Measurements from ENCODE around the gene SUCLA2.
"Not testable (repeated sequence)": the region's sequence is repeated elsewhere in the genome, so short reads cannot be mapped to it uniquely, and the experiment has no call there.

SUCLA2 gene

DNA sequence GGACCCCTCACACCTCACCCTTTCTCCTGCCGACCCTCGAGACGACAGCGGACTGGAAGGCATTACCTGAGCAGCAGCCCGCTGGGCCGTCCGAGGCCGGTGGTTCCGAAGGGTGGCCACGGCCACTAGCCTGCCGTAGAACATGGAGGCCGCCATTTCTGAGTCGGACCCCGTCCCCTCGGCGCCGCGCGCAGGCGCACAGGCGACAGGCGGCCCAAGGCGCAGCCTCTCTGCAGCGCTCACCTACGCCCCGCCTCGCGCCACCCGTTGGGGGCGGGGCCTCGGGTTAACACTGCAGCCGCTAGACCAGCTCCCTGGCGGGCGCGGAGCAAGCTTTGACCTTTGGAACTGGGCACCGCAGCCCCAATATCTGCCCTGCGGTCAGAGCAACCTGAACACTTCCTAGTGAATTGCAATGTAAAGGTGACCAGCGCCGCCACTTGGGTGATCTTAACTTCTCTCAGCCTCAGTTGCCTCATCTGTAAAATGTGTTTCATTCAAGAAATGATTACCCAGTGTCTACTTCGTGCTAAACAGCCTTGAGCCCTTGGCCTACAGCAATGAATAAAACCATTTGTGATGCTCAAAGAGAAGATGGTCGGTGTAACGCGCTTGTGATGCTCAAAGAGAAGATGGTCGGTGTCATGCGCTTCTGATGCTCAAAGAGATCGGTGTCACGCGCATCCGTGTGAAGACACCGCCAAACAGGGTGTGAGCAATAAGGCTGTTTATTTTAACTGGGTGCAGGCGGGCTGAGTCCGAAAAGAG, at the start of gene SUCLA2:
Gene SUCLA2 (minus strand): TSS at position 160 of the 768 bp plus-strand sequence. CDS start 4 bp downstream, at position 156.
- DNase-seq = peak; percentile 91

DNA sequence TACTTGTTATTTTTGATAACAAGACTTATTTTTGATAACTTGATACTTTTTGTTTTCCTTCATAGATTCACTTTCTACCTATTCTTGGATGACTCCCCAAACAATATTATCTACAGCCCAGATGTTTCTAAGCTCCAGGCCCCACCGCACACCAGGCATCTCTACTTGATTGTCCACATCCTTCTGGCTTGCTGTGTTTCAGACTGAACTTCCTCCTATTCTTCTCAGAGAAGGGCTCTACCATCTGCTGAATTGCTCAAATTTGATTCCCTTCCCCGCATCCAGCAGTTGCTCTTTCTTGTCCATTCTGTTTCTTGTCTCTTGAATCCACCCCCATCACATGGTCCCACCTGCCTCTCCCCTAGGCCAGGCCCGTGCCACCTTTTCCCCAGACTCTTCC, 49.5 kb upstream of the SUCLA2 start:
- no peak for DNase-seq

DNA sequence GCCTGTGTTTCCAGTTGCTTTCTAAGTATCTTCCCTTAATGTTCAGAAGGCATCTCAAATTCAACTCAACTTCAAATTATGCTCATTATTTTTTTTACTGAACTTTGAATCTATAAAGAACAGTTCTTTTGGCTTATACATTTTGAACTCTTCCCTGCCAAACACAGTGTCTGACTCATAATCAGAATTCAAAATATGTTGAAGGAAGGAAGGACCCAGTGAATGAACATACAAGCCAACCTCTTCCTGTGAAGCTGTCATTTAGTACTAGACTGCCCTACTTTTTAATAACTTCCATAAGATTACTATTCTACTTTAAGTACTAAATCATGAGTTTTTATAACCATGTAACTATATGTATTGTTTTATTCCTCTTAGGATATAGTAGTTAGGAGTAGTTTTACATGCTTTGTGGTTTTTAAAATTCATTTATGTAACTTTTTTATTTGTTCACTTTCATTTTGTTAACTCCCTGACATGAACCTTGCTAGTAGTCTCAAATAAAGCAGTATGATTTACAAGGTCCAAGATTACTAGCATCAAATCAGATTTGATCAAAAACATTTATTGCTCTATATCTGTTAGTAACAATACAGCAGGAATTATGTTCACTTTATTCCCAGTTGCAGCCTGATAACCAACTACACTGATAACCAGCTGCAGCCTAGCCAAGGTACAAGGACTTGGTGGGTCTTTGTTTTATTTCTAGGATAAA, 42.9 kb upstream of the SUCLA2 start:
- DNase-seq = no peak

DNA sequence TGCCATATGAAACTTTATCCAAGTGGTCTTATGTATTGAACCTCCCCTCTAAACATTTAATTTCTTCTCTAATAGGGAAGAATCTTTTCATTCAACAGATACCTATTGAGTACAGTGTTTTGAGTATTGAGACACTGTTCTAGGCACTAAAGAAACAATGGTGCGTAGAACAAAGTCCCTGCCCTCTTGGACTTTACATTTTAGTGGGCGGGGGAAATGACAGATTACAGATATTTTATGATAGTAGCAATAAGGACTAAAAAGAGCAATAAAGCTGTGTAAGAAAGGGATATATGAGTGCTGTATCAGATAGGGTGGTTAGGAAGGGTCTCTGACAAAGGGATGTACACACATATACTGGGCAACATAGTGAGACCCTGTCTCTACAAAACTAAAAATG, 41.8 kb upstream of the SUCLA2 start:
- no peak for DNase-seq

DNA sequence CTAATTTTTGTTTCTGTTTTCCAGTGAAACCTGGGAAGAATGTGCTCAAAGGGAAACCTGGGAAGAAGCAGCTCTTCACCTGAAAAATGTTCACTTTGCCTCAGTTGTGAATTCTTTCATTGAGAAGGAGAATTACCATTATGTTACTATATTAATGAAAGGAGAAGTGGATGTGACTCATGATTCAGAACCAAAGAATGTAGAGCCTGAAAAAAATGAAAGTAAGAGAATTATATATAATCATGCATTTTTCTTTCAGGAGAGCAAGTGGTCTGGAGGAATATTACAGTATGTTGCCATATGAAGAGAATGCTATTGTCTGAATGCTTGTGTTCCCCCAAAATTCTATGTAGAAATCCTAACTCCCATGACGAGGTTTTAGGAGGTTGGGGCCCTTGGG, 39.8 kb upstream of the SUCLA2 start:
- no peak for DNase-seq

DNA sequence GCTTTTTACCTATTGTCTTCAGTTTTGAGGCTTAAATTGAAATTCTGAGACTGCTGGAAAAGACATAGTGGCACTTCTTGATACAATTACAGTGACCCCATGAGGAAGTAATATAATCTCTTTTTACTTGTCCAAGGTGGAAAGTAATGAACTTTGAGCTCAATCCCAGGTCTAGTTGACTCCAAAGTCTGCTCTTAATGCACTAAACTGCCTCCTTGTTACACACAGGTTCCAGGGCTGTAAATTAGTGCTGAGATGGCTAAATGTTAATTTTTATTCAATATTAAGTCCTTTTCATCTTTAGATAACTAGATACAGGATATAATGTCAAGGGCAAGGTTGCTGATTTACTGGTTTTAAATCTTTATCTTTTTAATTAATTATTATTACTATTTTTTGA, 39.0 kb upstream of the SUCLA2 start:
- DNase-seq = no peak

DNA sequence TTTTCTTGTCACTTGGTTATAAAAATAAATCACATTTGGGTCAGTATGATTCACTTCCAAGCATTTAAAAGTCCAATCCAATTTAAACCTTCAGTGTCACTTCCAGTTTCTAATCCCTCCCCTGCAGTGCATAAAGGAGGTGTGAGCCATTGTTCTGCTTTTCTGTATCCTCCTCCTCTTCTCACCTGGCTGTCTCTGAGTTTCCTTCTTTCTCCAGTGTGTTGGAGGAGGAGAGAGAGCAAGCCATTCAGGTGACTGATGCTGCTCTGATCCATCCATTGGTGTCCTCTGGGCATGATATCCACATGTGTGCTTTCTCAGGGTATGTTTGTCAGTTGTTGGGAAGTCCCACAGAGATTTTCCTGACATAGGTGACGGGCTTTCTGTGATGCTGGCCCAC, 37.7 kb upstream of the SUCLA2 start:
- DNase-seq = no peak

DNA sequence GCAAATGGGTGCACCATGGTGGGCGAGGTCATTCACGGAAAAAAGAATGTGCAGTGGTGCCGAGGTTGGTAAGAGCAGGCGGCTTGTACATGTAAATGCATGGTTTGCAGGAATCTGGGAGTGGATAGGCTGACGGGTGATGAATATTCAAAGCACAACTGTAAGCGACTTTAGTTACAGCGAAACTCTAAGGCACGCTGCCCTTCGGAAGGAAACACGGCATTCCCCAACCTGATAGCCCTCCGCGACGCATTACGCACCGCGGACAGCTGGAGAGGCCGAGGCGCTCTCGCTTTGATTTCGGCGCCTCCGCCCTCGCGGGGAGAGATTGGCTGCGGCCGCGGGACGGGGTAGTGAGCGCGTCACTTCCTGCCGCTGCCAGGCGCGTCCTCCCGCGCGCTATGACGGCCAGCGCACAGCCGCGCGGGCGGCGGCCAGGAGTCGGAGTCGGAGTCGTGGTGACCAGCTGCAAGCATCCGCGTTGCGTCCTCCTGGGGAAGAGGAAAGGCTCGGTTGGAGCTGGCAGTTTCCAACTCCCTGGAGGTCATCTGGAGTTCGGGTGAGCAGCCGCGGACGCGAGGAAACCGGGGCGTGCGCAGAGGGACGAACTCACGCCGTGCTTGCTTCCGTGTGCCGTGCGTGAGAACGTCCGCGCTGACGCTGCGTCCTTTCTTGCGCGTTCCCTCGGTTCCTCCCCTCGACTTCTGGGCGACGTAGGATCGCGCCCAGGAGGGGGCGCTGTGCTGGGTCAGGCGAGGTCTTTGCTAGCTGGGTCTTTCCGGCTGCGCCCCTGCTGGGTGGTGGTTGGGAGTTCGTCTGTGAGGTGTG, 36.5 kb upstream of the SUCLA2 start, which contains the start of gene NUDT15:
Gene NUDT15 (plus strand): TSS at position 381 of the 828 bp plus-strand sequence. CDS start 21 bp downstream, at position 402.
- peak; percentile 98 for DNase-seq

DNA sequence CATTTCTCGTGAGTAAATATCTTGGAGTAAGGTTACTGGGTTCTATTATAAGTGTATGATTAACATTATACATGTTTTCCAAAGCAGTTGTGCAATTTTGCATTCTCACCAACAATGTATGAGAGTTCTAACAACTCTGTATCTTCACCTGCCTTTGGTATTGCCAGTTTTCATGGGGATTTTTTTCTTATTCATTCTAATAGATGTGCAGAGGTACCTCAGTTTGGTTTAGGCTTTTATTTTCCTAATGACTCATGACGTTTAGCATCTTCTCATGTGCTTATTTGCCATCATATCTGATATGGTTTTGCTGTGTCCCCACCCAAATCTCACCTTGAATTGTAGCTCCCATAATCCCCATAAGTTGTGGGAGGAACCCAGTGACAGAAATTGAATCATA, 28.8 kb upstream of the SUCLA2 start:
- DNase-seq = no peak

DNA sequence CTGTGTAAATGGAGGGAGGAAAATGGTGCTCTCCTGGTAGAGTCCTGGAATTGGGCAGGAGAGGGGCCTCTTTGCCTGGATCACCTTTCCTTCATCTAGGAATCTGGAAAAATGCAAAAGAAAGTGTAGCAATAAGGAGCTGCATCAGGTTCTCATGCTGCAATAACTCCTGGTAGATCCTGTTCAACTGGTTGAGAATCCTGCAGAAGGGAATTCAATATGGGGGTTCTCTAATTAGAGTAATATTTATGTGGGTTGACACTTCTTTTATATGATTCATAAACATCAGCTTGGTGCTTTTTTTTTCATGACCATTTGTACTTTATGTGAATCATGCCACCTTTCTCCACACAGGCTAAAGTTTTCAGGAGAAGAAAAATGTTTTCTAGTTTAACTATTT, 27.0 kb upstream of the SUCLA2 start:
- no peak for DNase-seq

DNA sequence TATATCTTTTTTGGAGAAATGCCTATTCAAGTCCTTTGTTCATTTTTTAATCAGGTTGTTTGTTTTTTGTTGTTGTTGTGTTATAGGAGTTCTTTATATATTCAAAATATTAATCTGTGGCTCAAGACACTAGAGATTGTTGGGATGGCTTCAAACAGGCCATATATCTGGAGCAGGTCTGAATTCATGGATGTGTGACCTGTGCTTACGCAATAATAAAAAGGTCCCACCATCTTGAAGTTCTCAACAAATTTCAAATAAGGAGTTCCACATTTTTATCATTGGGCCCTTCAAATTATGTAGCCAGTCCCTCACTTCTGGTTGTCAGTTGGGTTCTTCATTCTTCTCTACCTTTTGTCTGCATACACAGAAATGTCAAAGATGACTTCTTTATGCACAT, 18.7 kb upstream of the SUCLA2 start:
- no peak for DNase-seq

DNA sequence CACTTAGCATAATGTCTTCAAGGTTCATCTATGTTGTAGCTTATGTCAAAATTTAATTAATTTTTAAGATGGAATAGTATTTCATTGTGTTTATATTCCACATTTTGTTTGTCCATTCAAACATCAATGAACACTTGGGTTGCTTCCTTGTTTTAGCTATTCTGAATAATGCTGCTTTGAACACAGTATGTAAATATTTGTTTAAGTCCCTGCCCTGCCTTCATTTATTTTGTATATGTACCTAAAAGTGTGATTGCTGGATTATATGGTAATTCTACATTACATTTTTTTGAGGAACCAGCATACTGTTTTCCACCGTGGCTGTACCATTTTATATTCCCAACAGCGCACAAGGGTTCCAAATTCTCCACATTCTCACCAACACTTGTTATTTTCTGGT, 17.6 kb upstream of the SUCLA2 start:
- DNase-seq = no peak

DNA sequence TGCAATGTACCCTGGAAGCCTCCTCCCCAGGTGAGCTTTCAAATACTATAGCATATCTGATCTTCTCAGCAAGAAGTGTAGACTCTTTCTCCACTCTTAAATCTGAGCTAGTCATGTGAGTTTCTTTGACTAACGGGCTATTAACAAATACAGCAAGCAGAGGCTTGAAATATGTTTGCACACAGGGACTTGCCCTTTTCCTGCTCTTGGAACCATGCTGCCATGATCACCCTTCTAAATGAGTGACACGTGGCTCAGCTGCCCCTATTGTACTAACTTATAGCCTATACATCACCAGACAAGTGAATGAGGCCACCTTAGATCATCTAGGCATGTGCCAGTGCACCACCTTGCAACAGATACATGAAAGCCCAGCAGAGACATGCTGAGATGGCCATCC, 13.3 kb upstream of the SUCLA2 start:
- no peak for DNase-seq

DNA sequence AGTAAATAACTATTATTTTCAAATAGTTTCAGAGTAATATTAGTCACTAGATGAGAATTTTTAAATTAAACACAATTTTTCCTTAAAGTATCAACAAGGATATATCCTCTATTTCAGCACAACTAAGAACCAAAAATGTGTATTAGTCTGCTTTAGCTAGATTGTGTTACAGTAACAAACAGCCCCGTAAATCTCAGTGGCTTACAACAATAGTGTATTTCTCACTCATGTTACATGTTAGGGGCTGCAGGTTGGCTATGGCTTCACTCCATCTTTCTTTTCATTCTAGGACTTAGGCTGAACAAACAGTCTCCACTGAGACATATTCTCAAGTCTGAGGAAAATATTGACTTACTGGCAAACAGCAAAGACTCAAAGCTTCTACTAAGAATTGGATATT, 11.6 kb upstream of the SUCLA2 start:
- no peak for DNase-seq

DNA sequence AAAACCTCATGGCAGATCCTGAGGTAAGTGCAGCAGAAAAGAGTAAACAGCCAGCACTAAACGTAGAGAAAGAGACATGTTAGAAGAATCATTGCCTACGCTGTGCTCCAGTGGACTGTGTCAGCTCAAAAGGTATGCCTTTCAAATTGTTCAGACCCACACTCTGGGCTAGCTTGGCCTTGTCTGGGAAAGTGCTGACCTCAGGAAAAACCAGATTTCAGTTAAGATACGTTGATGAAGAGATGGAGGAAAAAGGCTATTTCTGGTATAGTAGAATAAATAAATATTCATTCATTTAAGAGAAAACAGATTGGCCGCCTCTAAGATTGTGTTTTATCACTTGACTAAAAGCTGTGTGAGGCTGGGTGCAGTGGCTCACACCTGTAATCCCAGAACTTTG, 9.6 kb upstream of the SUCLA2 start:
- DNase-seq = no peak

DNA sequence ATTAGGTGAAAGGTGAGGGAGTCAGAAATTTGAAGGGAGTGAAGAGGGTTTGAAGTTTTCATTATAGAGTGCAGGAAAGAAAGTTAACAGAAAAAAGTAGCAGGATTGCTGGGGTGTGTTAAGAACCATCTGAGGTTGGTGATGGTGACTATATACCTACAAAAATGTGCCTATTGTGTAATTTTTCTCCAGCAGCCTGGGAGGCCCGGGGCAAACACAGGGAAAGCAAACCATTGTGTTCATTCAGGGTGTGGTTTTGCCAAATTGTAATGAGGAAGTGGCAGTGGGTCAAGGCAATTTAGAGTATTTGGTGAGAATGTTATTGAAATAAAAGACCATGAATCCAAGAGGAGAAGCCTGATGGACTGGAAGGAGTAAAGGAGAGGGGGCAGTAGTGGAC, 8.2 kb upstream of the SUCLA2 start:
- DNase-seq = no peak

DNA sequence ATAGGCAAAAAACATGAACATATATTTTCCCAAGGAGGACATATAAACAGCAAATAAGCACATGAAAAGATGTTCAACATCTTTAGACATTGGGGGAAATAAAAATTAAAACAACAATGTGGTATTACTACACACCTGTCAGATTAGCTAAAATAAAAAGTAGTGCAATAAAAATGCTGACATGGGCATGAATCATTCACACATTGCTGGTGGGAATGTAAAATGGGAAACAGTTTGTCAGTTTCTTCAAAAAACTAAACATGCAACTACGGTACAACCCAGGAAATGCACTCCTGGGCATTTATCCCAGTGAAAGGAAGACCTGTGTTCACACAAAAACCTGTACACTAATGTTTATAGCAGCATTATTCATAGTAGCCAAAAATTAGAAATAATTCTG, 5.3 kb upstream of the SUCLA2 start:
- no peak for DNase-seq

DNA sequence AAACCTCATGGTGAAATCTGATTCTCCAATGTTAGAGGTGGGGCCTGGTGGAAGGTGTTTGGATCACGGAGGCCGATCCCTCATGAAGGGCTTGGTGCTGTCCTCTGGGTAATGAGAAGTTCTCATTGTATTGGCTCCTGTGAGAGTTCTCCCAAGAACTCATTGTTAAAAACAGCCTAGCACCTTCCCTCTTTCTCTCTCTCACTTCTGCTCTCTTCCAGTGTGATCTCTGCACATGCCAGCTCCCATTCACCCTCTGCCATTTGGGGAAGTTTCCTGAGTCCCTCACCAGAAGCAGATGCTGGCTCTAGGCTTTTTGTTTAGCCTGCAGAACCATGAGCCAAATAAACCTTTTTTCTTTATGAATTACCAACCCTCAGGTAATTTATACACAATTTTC, 3.1 kb upstream of the SUCLA2 start:
- DNase-seq = no peak

DNA sequence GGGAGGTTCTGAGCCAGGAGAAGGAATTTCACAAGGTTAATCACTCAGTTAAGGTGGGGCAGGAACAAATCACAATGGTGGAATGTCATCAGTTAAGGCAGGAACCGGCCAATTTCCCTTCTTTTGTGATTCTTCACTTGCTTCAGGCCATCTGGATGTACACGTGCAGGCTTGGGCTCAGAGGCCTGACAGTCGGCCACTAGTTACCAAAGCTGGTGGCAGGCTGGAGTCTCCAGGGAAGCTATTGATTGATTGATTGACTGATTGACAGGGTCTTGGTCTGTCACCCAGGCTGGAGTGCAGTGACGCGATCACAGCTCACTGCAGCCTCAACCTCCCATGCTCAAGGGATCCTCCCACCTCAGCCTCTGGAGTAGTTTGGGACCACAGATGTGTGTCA, 926 bp upstream of the SUCLA2 start:
- DNase-seq = not testable (repeated sequence)

DNA sequence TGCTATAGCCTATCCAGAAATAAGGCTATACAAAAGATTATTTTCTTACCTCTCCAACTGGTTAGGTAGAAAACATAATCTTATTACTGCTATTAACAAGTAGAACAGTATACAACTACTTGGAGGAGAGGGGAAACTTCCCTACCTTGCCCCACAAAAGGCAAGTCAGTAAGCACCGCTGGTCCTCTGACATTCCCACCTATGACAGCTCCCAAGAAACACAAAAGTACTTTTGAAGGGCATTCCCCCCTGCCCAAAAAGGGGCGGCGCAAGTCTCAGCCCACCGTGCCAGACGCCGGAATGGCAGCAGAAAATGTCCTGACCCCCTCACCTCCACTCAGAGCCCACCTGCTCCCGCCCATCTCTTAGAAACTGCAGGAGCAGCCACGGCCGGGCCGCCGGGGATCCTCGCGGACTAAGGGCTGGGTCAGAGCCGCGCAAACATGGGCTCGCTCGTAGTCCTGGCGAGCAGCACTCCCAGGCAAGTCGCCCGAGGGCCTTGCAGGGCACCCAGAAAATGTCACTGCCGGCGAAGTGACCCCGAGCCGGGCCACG, 437 bp downstream of the SUCLA2 start:
- DNase-seq = no peak

DNA sequence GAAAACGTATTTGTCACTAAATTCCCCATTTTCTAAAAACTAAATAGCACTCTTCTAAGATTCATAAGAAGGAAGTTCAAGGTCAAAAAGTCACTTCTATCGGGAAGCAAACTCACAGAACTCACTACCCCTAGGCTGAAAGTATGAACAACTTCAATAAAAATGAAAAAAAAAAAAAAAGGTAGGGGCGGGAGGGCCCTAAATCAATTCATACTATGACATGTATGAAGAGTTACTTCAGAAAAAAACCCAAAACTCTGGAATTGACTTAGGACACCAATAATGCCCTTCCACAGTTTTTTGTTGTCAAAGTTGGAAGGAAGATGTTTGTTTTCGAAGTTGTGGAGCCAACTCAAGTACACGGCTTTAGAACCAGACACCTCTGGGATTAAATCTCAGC, 1.1 kb downstream of the SUCLA2 start:
- DNase-seq = no peak

DNA sequence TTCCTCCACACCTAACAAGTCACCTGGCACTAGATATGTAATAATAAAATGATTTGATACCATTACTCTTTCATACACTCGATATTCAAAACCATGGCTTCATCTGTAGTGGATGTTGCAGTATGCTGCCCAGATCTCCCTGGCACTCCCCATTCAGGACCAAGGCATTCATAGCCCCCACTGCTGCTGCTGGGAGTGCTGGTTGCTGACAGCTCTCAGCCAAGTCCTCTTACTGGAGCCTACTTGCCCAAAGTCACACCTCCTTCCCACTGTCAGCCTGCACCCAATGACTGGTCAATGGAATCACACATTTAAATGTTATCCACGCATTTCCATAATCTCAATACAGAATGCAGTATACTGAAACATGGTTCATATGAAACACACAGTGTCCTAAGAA, 3.7 kb downstream of the SUCLA2 start:
- DNase-seq = no peak

DNA sequence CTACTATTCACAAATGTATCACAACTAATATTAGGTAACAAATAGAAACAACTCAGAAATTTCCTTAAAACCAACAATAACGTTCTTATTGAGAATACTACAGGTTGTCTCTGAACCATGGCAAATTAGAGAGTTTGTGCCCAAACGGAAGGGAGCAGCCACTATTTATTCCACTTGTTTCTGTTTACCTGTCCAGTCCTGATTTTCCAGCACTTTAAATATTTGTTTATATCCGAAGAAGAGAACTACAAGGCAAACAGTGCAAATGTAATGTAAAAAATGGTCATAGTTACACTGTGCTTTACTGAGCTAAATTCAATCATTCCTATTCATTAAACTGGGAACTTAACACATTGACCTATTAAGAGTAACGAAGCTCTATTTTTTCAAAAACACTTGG, 9.2 kb downstream of the SUCLA2 start:
- DNase-seq = no peak

Data from KG1 (cell line).